HG03378 (cell line): ENCODE results near the gene GOPC.
A peak's percentile ranks its signal among the peaks of the same experiment; 100 is the strongest.
"Not testable (repeated sequence)": the region's sequence is repeated elsewhere in the genome, so short reads cannot be mapped to it uniquely, and the experiment has no call there.

Source experiments
- ATAC-seq: cut with Tn5 transposase; IDR thresholded peaks from one replicate; pipeline ENCODE4 v1.9.1; 2021; ENCODE audit warnings: mild to moderate bottlenecking, moderate library complexity; ENCODE audit not compliant: unreplicated experiment

Gene GOPC

GRCh38 chr6:117602151-117602898, at the start of gene GOPC:
TSS of gene GOPC (minus strand) at chr6:117602511. CDS start at chr6:117602288, 223 bp downstream.
- ATAC-seq = peak; percentile 84

GRCh38 chr6:117651984-117652383, 49.7 kb upstream of the GOPC start:
- ATAC-seq = not testable (repeated sequence)

DNA sequence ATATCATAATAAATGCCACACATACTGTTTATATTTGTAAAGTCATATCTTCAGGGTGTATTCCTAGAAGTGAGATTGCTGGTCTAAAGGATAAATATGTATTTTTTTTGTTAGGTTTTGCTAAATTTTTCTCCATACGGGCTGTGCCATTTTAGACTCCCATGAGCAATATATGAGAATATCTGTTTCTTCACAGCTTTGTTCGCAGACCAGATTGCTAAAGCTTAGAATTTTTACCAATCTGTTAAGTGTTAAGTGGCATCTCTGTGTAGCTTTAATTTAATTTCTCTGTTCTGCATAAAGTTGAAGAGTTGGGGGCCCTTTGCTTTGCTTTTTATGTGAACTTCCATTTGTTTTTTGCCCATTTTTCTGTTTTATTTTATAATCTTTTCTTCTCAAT, 40.7 kb upstream of the GOPC start:
- ATAC-seq = no peak

GRCh38 chr6:117637770-117638169, 35.5 kb upstream of the GOPC start:
- ATAC-seq = no peak

GRCh38 chr6:117629119-117629660, 26.9 kb upstream of the GOPC start:
- no peak for ATAC-seq

GRCh38 chr6:117627533-117627932, 25.2 kb upstream of the GOPC start:
- ATAC-seq = no peak

GRCh38 chr6:117624869-117625481, 22.7 kb upstream of the GOPC start:
- no peak for ATAC-seq

DNA sequence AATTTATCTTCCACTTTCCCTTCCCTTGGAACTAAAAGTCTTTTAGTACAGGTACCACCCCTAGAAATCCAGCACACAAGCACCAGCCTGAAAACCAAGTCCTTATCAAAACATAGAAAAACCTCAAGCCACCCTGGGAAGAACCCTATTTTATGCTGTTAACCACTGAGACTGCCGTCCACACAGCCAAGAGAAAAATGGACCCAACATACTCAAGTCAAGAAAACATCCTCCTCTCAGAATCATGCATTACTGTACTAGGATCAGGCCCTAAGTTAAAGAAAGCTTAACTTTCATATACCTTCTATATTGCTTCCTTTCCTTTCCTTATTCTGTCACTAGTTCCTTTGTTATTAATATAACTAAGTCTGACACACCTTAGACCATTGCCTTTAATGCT, 16.9 kb upstream of the GOPC start:
- no peak for ATAC-seq

- no peak for ATAC-seq
Measured at GRCh38 chr6:117617210-117618035, 15.1 kb upstream of the GOPC start.

DNA sequence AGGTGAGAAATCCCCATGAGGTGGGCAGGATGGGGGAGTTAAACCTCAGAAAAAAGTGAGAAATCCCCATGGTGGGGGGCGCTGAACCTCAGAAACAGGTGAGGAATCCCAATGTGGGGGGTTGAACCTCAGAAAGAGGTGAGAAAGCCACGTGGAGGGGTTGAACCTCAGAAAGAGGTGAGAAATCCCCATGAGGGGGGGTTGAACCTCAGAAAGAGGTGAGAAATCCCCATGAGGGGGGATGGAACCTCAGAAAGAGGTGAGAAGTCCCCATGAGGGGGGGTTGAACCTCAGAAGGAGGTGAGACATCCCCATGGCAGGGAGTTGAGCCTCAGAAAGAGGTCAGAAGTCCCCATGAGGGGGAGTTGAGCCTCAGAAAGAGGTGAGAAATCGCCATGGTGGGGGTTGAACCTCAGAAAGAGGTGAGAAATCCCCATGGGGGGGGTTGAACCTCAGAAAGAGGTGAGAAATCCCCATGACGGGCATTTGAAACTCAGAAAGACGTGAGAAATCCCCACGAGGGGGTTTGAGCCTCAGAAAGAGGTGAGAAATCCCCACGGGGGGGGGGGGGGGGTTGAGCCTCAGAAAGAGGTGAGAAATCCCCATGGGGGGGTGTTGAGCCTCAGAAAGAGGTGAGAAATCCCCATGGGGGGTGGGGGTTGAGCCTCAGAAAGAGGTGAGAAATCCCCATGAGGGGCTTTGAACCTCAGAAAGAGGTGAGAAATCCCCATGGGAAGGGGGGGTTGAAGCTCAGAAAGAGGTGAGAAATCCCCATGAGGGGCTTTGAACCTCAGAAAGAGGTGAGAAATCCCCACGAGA, 14.3 kb upstream of the GOPC start:
- ATAC-seq = no peak

DNA sequence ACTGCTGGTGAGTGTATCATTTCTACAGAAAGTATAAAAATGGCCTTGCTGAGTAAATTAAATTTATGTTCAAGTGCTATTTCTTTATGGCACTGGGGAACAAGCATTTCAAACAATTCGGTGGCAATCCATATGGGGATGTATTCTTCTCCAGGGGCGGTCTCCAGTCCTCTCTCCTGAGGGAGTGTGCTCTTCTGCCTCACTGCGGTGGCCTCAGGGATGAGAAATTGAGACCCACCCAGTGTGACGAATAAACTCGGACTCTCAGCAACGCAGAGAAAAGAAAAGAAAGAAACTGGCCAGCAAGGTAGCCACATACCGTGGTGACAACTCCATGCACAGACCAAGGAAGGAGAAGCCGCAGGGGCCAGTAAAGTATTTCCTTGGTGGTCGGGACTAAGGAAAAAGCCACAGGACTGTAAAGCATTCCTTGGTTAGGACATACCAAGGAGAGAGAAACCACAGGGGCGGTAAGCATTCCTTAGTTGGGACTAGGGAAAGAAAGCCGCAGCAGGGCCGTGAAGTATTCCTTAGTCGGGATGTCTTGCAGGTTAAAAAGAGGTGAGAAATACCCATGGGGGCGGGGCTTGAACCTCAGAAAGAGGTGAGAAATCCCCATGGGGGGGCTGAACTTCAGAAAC, 13.6 kb upstream of the GOPC start:
- ATAC-seq = no peak

DNA sequence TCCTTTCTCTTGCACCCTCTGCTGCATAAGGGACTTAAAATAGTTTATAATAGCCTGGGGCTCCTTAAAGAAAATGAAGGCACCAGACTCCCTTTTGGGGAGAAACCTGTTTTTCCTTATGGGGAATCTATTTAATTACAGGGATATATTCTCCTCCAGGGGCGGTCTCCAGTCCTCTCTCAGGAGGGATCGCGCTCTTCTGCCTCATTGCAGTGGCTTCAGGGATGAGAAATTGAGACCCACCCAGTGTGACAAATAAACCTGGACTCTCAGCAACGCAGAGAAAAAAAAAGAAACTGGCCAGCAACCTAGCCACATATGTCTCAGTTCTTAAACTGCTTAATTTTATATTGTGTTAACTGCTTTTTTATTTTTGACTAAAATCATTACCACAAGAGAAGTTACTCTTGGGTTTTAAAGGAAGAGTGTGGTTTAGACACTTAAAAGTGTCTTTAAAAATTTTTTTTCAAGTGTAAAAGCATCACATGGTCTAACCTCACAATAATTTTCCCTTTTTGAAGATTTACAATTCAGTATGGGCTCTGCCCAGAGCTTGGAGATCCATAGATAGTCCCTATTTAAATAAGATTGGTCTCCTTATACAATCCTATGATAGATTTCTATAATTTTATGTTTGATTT, 11.7 kb upstream of the GOPC start:
- ATAC-seq = no peak

- no peak for ATAC-seq
Measured at GRCh38 chr6:117607511-117607910, 5.2 kb upstream of the GOPC start.

DNA sequence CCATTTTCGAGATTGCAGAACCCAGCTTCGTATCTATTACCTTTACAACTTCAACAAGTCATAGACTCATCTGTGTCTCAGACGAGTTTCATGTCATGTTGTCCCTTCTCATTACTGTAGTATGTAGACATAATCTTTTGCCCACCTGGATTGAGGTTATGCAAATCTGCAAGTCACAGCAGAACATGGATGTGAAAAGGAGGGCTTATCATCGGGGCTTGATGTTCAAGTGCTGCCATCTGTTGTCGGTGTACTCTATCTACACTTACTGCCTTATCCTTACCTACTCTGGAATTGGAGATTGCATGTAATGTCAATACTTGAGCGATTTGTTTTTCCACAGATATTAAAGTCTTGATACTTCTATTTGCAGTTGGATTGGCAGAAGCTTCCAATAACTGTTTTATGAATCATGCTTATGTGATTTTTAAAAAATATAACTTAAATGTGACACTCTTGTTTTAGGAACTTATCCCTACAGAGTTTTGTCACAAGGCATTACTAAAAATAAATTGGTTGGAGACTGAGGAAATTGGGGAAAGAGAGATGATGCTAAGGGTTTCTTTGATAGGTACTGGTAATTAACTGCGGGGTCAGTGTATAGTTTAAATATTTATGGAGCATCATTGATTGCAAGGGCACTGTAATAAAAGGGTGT, 3.0 kb upstream of the GOPC start:
- ATAC-seq = peak; percentile 52

GRCh38 chr6:117603821-117604220, 1.5 kb upstream of the GOPC start:
- ATAC-seq = no peak

DNA sequence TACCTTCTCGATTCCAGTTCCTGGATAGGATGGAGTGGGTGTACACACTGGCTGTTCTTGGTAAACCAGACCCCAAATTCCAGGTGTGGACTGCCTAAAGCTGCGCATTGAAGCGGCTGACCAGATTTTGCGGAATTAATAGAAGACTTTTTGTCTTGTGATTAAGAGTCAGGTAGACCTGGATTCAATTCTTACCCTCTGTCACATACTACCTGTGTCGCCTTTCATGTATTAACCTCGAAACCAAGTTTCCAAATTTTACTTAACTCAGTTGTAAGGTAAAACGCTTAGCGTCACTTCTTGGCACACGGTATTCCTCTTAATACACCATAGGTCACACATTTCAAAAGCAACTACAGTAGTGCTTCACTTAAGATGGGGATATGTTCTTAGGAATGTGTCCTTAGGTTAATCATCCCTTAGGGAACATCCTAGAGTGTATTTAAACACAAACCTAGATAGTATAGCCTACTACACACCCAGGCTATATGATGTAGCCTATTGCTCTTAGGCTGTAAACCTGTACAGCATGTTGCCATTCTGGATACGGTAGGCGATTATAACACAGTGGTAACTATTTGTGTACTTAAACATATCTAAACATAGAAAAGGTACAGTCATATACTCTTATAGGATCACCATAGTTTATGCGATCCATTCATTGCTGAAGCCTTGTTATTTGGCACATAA, 733 bp upstream of the GOPC start:
- no peak for ATAC-seq

GRCh38 chr6:117601811-117602150, 530 bp downstream of the GOPC start:
- peak; percentile 14 for ATAC-seq

DNA sequence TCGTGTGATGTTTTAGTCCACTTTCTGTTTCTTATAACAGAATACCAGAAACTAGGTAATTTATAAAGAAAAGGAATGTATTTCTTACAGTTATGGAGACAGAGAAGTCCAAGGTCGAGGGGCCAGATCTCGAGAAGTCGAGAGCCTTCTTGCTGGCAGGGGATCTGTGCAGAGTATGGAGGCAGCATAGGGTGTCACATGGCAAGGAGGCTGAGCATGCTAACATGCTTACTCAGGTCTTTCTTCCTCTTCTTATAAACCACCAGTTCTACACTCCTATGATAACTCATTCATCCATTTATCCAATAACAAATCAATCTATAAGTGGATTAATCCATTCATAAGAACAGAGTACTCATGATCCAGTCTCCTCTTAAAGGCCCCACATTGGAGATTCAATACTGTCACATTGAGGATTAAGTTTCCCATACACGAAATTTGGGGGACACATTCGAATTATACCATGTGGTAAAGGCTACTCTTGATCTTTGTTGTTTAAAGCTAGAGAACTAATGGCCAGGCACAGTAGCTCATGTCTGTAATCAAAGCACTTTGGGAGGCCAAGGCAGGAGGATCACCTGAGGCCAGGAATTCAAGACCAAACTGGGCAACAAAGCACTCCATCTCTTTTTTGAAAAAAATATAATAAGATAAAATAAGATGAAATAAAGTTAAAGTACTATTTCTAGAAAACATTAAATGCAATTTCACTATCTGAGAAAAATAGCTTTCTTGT, 2.1 kb downstream of the GOPC start:
- ATAC-seq = no peak
